GM21526 (cell line): ENCODE measurements around the gene IDI1.
A peak's percentile ranks its signal among the peaks of the same experiment; 100 is the strongest.
"Not testable (repeated sequence)": the region's sequence is repeated elsewhere in the genome, so short reads cannot be mapped to it uniquely, and the experiment has no call there.

ENCODE experiments used
- ATAC-seq: cut with Tn5 transposase; IDR thresholded peaks from one replicate; pipeline ENCODE4 v1.9.1; 2021; ENCODE audit warnings: moderate library complexity; ENCODE audit not compliant: unreplicated experiment, low FRiP score

IDI1 gene

GRCh38 chr10:1048732-1049424 lies at the start of gene IDI1:
IDI1 (minus strand) TSS chr10:1049119; CDS start chr10:1049003, 116 bp downstream.
- peak; percentile 82 for ATAC-seq

DNA sequence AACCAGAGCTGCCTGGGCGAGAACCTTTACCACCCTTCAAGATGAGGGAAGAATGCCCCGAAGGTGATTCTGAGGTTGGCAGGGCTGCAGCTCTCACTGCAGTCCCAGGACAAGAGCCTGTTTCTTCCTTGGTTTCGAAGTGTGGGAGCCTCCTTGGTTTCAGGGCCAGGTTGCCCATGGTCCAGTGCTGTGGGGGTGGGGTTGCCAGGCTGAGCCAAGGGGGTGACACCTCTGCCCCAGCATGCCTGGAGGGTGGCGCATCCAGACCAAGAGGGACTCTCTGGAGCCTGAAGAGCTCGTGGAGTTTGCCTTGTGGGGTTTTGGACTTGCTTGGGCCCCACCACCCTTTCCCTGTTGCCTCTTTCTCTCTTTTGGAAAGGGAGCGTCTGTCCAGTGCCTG lies 48.5 kb upstream of the IDI1 start:
- ATAC-seq, result no peak

- ATAC-seq, result no peak
These were observed 47.5 kb upstream of the IDI1 start for GRCh38 chr10:1096287-1096889.

- ATAC-seq, result no peak
These were observed 46.6 kb upstream of the IDI1 start for GRCh38 chr10:1095498-1095897.

GRCh38 chr10:1094112-1095057 lies 45.5 kb upstream of the IDI1 start:
- no peak for ATAC-seq

DNA sequence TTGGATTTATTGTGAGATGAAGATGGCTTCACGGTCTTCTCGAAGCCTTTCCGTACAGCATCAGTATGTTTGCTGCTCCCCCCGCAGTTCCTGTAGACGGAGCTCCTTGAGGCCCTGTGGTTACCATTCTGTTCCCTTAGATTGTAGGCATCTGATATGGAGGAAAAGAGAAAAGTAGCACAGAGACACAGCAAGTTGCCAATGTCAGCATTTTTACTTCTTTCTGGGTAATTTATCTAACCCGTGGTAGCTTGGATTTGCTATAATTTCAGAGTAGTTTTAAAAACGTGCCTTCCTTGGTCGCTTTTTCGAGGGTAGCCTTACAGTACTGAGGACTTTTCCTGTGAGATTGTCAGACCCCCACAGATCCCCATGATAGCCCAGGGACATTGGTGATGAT lies 44.8 kb upstream of the IDI1 start:
- no peak for ATAC-seq

DNA sequence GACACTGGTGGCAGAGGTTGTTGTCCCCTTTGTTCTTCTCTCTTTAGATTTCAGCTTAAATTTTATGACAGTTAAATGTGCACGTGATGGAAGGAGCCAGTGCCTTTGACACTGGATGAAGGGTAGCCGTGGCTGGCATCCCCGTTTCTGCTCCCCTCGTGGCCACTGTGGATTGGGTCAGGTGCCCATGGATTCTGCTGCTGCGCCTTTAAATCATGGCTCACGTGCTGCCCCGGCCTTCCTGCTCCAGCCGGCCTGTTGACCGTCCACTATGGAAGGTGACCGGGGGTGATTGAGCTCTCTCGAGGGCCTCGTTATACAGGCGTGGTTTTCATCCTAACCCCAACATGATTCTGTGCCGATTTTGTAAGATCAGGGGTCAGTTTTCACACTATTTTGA lies 41.8 kb upstream of the IDI1 start:
- ATAC-seq, result no peak

- ATAC-seq, result no peak
These were observed 40.2 kb upstream of the IDI1 start for GRCh38 chr10:1089017-1089689.

GRCh38 chr10:1086787-1087186 lies 37.9 kb upstream of the IDI1 start:
- no peak for ATAC-seq

DNA sequence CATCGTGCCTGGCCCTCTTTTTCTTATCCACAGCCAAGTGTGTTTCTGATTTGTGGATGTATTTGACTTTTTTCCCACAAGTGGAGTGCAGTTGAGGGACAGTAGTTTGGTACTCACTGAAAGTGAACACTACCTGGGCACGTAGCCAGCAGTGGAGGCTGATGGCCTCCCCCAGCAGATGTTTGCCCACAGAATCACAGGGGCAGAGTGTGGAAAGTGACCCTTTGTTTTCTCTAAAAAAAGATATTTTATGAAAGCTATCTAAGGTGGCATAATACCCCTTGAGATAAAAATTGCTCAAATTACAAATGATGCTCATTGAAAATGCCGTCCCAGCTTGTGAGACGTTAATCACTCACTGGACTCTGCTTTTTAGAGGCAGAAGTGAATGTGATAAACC lies 36.3 kb upstream of the IDI1 start:
- ATAC-seq, result no peak

DNA sequence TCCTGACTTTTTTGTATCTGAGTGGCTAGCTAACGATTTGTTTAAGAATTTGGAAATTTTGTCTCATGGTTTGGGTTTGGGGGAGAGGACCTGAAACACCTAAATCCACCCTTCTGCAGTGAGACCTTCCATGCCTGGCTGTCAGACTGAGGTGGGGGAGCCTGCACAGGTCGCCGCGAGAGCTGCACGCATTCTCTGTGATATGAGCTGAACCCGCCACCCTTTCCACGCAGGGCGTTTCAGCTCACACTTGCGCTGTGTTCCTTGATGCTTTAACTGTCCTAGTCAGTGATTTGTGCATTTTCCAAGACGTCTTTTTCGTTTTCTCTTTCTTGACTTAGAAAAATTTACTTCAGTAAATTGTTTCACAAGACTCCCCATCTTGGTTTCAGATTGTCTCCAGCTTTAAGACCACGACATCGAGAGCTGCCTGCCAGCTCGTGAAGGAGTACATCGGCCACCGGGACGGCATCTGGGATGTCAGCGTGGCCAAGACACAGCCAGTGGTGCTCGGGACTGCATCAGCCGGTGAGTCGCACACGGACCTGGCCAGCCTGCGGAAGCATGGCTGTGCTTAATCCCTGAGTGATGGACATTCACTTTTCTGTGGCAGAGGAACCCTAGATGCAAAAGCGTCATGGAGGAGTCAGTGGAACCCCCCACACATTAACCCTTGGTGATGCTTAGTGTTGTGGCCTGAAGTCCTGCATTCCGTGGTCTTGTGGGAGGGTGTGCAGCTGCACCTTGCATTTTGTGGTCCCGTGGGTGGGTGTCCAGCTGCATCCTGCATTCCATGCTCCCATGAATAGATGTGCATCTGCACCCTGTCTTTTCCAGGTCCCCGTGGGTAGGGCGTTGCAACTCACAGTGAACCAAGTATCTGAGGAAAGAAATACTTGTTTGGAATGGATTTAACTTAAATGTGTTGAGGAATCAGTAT lies 35.4 kb upstream of the IDI1 start:
- no peak for ATAC-seq

DNA sequence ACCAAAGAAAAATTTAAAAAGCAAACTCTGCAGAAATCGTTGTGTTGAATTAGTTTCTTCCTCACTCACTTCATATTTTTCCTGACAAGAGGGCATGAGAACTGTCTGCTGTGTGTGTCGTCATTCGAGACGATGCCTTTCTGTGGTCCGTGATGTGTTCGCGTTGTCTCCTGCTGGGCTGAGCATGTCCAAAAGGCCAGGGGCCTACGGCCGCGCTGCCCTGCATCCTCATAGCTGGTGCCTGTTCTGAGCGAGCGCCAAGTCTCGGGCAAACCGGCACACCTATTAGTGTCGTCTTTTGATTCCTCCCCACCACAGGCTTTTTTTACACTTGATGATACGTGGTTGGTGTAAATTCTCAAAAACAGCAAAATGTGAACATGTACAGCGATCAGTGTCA lies 34.7 kb upstream of the IDI1 start:
- no peak for ATAC-seq

GRCh38 chr10:1078668-1079067 lies 29.7 kb upstream of the IDI1 start:
- ATAC-seq, result no peak

DNA sequence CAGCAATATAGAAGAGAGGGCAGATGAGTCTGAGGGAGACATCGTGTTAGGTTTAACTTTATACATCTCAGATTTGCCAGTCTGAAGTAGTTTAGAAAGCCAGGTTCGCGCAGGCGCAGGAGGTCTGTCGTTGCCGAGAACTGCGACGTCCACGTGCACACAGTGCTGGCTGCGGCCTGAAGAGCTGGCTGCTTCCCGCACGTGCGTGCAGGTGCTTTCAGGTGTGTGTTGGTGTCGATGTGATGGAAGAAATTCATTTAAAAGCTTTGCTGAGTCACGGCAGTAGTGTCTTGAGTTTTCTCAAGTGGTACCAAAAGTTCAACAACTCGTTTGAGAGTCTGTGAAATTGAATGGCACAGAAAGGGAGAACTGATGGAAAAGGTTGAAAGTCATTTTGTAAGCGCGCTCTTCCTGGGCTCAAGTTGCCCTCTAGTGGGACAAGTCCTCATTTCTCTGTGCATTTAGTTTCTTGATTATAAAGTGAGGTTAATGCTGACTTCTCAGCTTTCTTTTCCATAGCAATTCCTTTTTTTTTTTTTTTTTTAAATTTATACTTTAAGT lies 25.9 kb upstream of the IDI1 start:
- no peak for ATAC-seq

DNA sequence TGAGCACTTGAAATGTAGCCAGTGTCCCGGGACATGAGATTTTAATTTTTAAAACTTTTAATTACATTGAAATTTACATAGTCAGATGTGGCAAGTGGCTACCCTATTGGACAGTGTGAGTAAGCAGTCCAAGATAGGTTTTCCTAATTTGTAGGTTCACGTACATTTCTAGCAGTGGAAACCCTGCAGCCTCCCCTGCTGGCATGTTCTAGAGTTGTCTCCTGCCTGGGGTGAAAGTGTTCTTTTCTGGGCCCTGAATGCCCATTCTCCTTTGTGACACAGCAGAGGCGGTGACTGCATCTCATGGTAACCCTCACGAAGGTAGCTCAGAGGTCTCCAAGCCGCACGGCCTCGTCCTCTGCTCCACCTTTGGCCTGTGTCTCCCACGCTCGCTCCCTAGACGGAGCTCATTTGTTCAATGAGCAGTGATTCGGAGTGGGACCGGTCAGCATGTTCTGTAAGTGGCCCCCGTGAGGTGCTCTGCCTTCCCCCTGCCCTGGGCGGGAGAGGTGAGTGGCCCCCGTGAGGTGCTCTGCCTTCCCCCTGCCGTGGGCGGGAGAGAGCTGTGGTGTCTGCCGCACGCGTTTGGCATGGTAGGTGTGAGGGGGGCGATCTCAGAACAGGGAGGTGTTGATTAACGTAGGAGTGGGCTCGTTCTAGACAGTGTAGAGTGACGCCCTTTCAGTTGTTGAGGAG lies 25.3 kb upstream of the IDI1 start:
- ATAC-seq, result no peak

GRCh38 chr10:1070919-1071318 lies 22.0 kb upstream of the IDI1 start:
- ATAC-seq, result no peak

DNA sequence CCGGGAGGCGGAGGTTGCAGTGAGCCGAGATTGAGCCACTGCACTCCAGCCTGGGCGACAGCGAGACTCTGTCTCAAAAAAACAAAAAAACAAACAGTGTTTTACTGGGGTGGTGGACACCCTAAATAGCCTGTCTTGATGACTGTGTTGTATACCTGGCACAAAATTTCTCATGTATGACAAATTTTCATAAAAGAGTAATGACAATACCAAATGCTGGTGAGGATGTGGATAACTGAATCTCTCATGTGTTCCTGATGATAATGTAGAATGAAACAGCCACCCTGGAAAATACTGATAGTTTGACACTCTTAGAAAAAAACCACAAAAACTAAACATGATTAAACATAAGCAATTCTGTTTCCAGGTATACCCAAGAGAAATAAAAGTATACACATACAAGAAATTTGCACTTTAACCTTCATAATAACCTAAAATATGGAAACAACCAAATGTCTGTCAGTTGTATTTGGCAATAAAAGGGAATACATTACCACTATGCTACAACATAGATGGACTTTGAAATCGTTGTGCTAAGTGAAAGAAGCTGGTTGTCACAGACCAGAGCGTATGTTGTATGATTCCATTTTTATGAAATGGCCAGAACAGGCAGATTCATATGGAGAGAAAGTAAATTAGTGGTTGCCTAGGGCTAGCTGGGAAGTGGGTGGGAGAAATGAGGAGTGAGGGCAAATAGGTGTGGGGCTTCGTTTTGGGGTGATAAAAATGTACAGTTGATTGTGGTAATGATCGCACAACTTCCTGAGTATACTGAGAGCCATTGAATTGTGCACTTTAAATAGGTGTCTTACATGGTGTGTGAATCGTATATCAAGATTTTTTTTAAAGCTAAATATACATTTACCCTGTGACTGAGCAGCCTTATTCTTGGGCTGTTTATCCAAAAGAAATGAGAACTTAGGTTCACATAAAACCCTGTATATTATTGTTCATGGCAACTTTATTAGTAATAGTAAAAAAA lies 19.8 kb upstream of the IDI1 start:
- ATAC-seq, result no peak

- not testable (repeated sequence) for ATAC-seq
These were observed 17.8 kb upstream of the IDI1 start for GRCh38 chr10:1066734-1067133.
